Subcutaneous adipose tissue (tissue), 4 donors: ENCODE data around the gene LARP4. TPM values are rescaled to one million over a fixed set of nuclear protein-coding genes. Genes with fewer than 3 reads are reported as not detected.

Experiments
- CTCF ChIP-seq: fragments of 450-650 bp; IDR thresholded peaks from one replicate; pipeline ENCODE4 v1.5.1; 2016; ENCODE audit warnings: low read depth, mild to moderate bottlenecking, control low read depth, antibody characterized with exemption, moderate library complexity
- total RNA-seq, 4 donors: library from RNA; depleted of rRNA; stranded (reverse); fragments of >200 nt; gene quantifications; one replicate each; pipeline ENCODE4 v1.1.0, GENCODE V29; 2016

LARP4 gene
- total RNA-seq, 4 donors from 2014 or later = 22.2 to 99.5 (median 35.9) TPM

- no peak for TF ChIP-seq CTCF
Measured at GRCh38 chr12:50483488-50483887, 82.8 kb downstream of the LARP4 start.

- TF ChIP-seq CTCF = no peak
Measured at GRCh38 chr12:50488801-50489200, 88.1 kb downstream of the LARP4 start.

- TF ChIP-seq CTCF = no peak
Measured at GRCh38 chr12:50504798-50505674, 104.4 kb downstream of the LARP4 start, which contains the start of gene DIP2B. DIP2B (plus strand) TSS chr12:50504985; CDS start chr12:50505141, 156 bp downstream.

- no peak for TF ChIP-seq CTCF
Measured at GRCh38 chr12:50505675-50506530, 105.2 kb downstream of the LARP4 start.

GRCh38 chr12:50506753-50507473 lies 106.2 kb downstream of the LARP4 start:
- no peak for TF ChIP-seq CTCF

- TF ChIP-seq CTCF = no peak
Measured at GRCh38 chr12:50507474-50507838, 106.8 kb downstream of the LARP4 start.

- no peak for TF ChIP-seq CTCF
Measured at GRCh38 chr12:50507930-50508329, 107.2 kb downstream of the LARP4 start.
